ENCODE measurements around the gene MED26. TPM values are rescaled to one million over a fixed set of nuclear protein-coding genes. Genes with fewer than 3 reads are reported as not detected.

The MED26 gene
- total and polyA plus RNA-seq, 2 experiments from 2014 or later = 6.6 to 7.8 TPM

GRCh38 chr19:16536130-16536529 is 91.9 kb downstream of the MED26 start:
- no peaks in the 10 kb centered on the region for H3K9me3 ChIP-seq (ENCODE audit: low read depth)
- no peaks in the 10 kb centered on the region for H3K36me3 ChIP-seq (replicated peaks; ENCODE audit: insufficient read depth, low read depth)
- H3K27ac ChIP-seq = no peak overlapping the region
- H3K4me2 ChIP-seq = no peak overlapping the region
- 93% methylated on average over 9 of the region's 9 CpGs for WGBS (ENCODE audit: low lambda C conversion rate, missing lambda C conversion rate)
- peaks cover 4% of the 10 kb centered on the region for H3K4me1 ChIP-seq (ENCODE audit: insufficient read depth)
- TF ChIP-seq CTCF (IDR thresholded peaks at IDR 0.05; ENCODE audit: poor library complexity) (no peak), EZH2 (IDR thresholded peaks at IDR 0.05; ENCODE audit: borderline replicate concordance) (no peak), EZH2phosphoT487 (IDR thresholded peaks at IDR 0.05; ENCODE audit: low read depth, severe bottlenecking, unreplicated experiment) (no peak)
- H4K20me1 ChIP-seq (ENCODE audit: insufficient read depth, poor library complexity, severe bottlenecking) = peaks cover 29% of the 10 kb centered on the region
- no peak overlapping the region for H3K4me3 ChIP-seq
- DNase-seq (ENCODE audit: low spot score) = no peak
- no peak overlapping the region for H2AFZ ChIP-seq
- H3K27me3 ChIP-seq = no peaks in the 10 kb centered on the region
- no peaks in the 10 kb centered on the region for H3K9me2 ChIP-seq (replicated peaks; ENCODE audit: insufficient read depth)
- H3K79me2 ChIP-seq = peaks cover 53% of the 10 kb centered on the region

GRCh38 chr19:16535381-16535780 is 92.6 kb downstream of the MED26 start:
- no peaks in the 10 kb centered on the region for H3K4me1 ChIP-seq (ENCODE audit: insufficient read depth)
- no peaks in the 10 kb centered on the region for H3K27me3 ChIP-seq
- H3K27ac ChIP-seq = no peak overlapping the region
- TF ChIP-seq EZH2phosphoT487 (IDR thresholded peaks at IDR 0.05; ENCODE audit: low read depth, severe bottlenecking, unreplicated experiment) = no peak
- TF ChIP-seq CTCF (IDR thresholded peaks at IDR 0.05; ENCODE audit: poor library complexity) = no peak
- no peak for TF ChIP-seq EZH2 (IDR thresholded peaks at IDR 0.05; ENCODE audit: borderline replicate concordance)
- no peak for DNase-seq (ENCODE audit: low spot score)
- peaks cover 26% of the 10 kb centered on the region for H4K20me1 ChIP-seq (ENCODE audit: insufficient read depth, poor library complexity, severe bottlenecking)
- no peaks in the 10 kb centered on the region for H3K36me3 ChIP-seq (replicated peaks; ENCODE audit: insufficient read depth, low read depth)
- 95% methylated on average over 11 of the region's 18 CpGs for WGBS (ENCODE audit: low lambda C conversion rate, missing lambda C conversion rate)
- peaks cover 45% of the 10 kb centered on the region for H3K79me2 ChIP-seq
- no peak overlapping the region for H2AFZ ChIP-seq
- no peaks in the 10 kb centered on the region for H3K9me2 ChIP-seq (replicated peaks; ENCODE audit: insufficient read depth)
- H3K4me2 ChIP-seq = no peak overlapping the region
- no peak overlapping the region for H3K4me3 ChIP-seq
- no peaks in the 10 kb centered on the region for H3K9me3 ChIP-seq (ENCODE audit: low read depth)

- H3K79me2 ChIP-seq = peaks cover 20% of the 10 kb centered on the region
- TF ChIP-seq EZH2 (IDR thresholded peaks at IDR 0.05; ENCODE audit: borderline replicate concordance) (no peak), CTCF (IDR thresholded peaks at IDR 0.05; ENCODE audit: poor library complexity) (no peak), EZH2phosphoT487 (IDR thresholded peaks at IDR 0.05; ENCODE audit: low read depth, severe bottlenecking, unreplicated experiment) (no peak)
- H3K36me3 ChIP-seq (replicated peaks; ENCODE audit: insufficient read depth, low read depth) = no peaks in the 10 kb centered on the region
- no peaks in the 10 kb centered on the region for H3K27me3 ChIP-seq
- no peak for DNase-seq (ENCODE audit: low spot score)
- no peak overlapping the region for H2AFZ ChIP-seq
- H3K4me2 ChIP-seq = no peak overlapping the region
- no peaks in the 10 kb centered on the region for H3K9me2 ChIP-seq (replicated peaks; ENCODE audit: insufficient read depth)
- no peaks in the 10 kb centered on the region for H3K9me3 ChIP-seq (ENCODE audit: low read depth)
- H4K20me1 ChIP-seq (ENCODE audit: insufficient read depth, poor library complexity, severe bottlenecking) = peaks cover 16% of the 10 kb centered on the region
- H3K4me1 ChIP-seq (ENCODE audit: insufficient read depth) = no peaks in the 10 kb centered on the region
- no peak overlapping the region for H3K27ac ChIP-seq
- no peak overlapping the region for H3K4me3 ChIP-seq
- 94% methylated on average over 46 of the region's 47 CpGs for WGBS (ENCODE audit: low lambda C conversion rate, missing lambda C conversion rate)
These were observed 95.4 kb downstream of the MED26 start for GRCh38 chr19:16532440-16533234.

All from hepatocyte (in vitro differentiated cells).